Hepatocyte (in vitro differentiated cells): ENCODE results near the gene LRRC4. TPM values are rescaled to one million over a fixed set of nuclear protein-coding genes. Genes with fewer than 3 reads are reported as not detected.

Source experiments
- DNase-seq: peaks from one replicate; pipeline ENCODE4 v3.0.0-alpha.2; 2016; ENCODE audit warnings: low spot score
- H2AFZ ChIP-seq: fragments of 200-600 bp; sonication (generic); 2 replicates; pipeline ENCODE4 v1.6.0; 2016; ENCODE audit warnings: antibody characterized with exemption, mild to moderate bottlenecking
- H3K27ac ChIP-seq: fragments of 200-600 bp; sonication (generic); 2 replicates; pipeline ENCODE4 v1.5.1; 2016; ENCODE audit warnings: mild to moderate bottlenecking
- H3K27me3 ChIP-seq: fragments of 200-600 bp; sonication (generic); 2 replicates; pipeline ENCODE4 v1.6.1; 2016
- H3K36me3 ChIP-seq: fragments of 200-600 bp; sonication (generic); replicated peaks from 2 replicates; pipeline ENCODE4 v1.5.1; 2016; ENCODE audit warnings: low read depth; ENCODE audit not compliant: insufficient read depth
- H3K4me1 ChIP-seq: fragments of 200-600 bp; sonication (generic); 2 replicates; pipeline ENCODE4 v1.5.1; 2016; ENCODE audit warnings: mild to moderate bottlenecking, moderate library complexity; ENCODE audit not compliant: insufficient read depth
- H3K4me2 ChIP-seq: fragments of 200-600 bp; sonication (generic); 2 replicates; pipeline ENCODE4 v1.6.0; 2016
- H3K4me3 ChIP-seq: fragments of 200-600 bp; sonication (generic); 2 replicates; pipeline ENCODE4 v1.5.1; 2016; ENCODE audit warnings: mild to moderate bottlenecking
- H3K79me2 ChIP-seq: fragments of 200-600 bp; sonication (generic); 2 replicates; pipeline ENCODE4 v1.6.0; 2017; ENCODE audit warnings: mild to moderate bottlenecking
- H3K9me2 ChIP-seq: fragments of 200-600 bp; sonication (generic); replicated peaks from 2 replicates; pipeline ENCODE4 v1.6.0; 2017; ENCODE audit warnings: mild to moderate bottlenecking; ENCODE audit not compliant: insufficient read depth
- H3K9me3 ChIP-seq: fragments of 200-600 bp; sonication (generic); 2 replicates; pipeline ENCODE4 v1.5.1; 2016; ENCODE audit warnings: low read depth, mild to moderate bottlenecking
- H4K20me1 ChIP-seq: fragments of 200-600 bp; sonication (generic); 2 replicates; pipeline ENCODE4 v1.6.0; 2016; ENCODE audit warnings: mild to moderate bottlenecking; ENCODE audit not compliant: insufficient read depth, poor library complexity, severe bottlenecking
- EZH2 ChIP-seq: fragments of 200-600 bp; sonication (generic); IDR thresholded peaks from 2 replicates; pipeline ENCODE4 v1.6.1; 2016; ENCODE audit warnings: antibody characterized with exemption, mild to moderate bottlenecking, borderline replicate concordance
- EZH2phosphoT487 ChIP-seq: fragments of 200-600 bp; sonication (generic); IDR thresholded peaks from one replicate; pipeline ENCODE4 v1.6.1; 2018; ENCODE audit warnings: antibody characterized with exemption, mild to moderate bottlenecking, low read depth, moderate library complexity; ENCODE audit not compliant: unreplicated experiment, severe bottlenecking
- WGBS: methylation state at CpG from one replicate; pipeline ENCODE4 v1.1.6; 2016; ENCODE audit warnings: low lambda C conversion rate; ENCODE audit errors: missing lambda C conversion rate; 5-methylcytosine and 5-hydroxymethylcytosine counted together
- polyA plus RNA-seq: library from polyadenylated mRNA; unstranded; fragments of >200 nt; fragmentation: Nextera tagmentation; extraction: Ambion mirVana; gene quantifications from 2 replicates; pipeline ENCODE4 v1.2.1, GENCODE V29; 2016
- total RNA-seq: library from RNA; depleted of rRNA; stranded (reverse); fragments of >200 nt; gene quantifications from 2 replicates; pipeline ENCODE4 v1.2.3, GENCODE V29; 2014
- TF ChIP-seq, protein P1 (sequence below): fragments of 200-600 bp; sonication (generic); IDR thresholded peaks from 2 replicates; pipeline ENCODE4 v1.5.1; 2016; ENCODE audit warnings: antibody characterized with exemption, mild to moderate bottlenecking; ENCODE audit not compliant: poor library complexity

Gene LRRC4
- total and polyA plus RNA-seq, 2 experiments from 2014 or later: 3.9 to 15.1 TPM

DNA sequence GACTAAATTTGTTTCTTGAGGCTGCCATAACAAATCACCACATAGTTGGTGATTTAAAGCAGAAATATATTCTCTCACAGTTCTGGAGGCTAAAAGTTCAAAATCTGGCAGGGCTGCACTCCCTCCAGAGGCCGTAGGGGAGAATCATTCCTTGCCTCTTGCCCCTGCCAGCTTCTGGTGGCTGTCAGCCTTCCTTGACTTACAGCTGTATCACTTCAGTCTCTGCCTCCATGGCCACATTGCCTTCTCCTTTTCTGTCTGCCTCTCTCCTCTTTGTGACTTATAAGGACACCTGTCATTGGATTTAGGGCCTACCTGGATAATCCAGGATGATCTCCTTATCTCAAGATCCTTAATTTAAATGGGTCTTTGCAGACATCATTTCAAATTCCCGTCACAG is 5.8 kb upstream of the LRRC4 start:
- WGBS: 93% methylated on average over 2 of the region's 2 CpGs
- TF ChIP-seq, protein P1, sequence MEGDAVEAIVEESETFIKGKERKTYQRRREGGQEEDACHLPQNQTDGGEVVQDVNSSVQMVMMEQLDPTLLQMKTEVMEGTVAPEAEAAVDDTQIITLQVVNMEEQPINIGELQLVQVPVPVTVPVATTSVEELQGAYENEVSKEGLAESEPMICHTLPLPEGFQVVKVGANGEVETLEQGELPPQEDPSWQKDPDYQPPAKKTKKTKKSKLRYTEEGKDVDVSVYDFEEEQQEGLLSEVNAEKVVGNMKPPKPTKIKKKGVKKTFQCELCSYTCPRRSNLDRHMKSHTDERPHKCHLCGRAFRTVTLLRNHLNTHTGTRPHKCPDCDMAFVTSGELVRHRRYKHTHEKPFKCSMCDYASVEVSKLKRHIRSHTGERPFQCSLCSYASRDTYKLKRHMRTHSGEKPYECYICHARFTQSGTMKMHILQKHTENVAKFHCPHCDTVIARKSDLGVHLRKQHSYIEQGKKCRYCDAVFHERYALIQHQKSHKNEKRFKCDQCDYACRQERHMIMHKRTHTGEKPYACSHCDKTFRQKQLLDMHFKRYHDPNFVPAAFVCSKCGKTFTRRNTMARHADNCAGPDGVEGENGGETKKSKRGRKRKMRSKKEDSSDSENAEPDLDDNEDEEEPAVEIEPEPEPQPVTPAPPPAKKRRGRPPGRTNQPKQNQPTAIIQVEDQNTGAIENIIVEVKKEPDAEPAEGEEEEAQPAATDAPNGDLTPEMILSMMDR: no peak
- TF ChIP-seq EZH2 (no peak), EZH2phosphoT487 (no peak)

DNA sequence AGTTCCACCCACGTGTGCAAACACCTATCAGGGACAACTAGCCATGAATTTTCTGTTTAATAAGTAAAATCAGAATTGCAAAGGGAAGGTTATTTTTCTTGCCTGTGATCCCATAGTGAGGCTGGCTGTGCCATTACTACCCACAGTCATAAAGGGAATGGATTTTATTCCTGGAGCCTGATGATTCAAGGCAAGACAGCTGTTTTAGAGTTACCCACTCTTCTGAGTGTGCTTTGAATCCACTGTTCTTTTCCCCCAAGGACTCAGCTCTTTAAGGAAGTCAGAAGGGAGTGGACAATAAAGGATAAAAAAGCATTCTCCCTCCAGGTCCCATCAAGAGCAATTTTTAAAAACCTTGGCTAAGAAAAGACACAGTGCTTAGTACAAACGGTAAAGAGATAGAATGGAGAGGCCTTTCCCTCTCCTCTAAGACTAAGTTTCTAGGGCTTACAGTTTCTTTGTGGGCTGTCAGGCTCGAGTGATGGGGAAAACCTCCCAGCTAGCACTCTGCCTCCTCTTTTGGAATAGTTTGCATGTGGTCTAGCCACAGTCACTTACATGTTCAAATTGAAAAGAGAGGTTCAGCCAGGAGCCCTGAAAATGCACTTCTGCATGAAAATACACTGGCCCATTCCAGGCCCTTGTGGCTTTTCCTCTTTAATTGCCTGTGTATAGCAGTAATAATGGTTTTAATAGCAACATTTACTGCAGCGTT is 5.1 kb upstream of the LRRC4 start:
- Histone ChIP-seq H3K36me3 (no peaks in the 10 kb centered on the region), H3K27me3 (peaks cover 3% of the 10 kb centered on the region), H3K9me3 (no peaks in the 10 kb centered on the region), H3K27ac (no peak overlapping the region), H3K9me2 (no peaks in the 10 kb centered on the region), H4K20me1 (peaks cover 32% of the 10 kb centered on the region), H3K4me2 (no peak overlapping the region), H3K4me3 (no peak overlapping the region), H3K79me2 (peaks cover 29% of the 10 kb centered on the region), H2AFZ (no peak overlapping the region), H3K4me1 (peaks cover 13% of the 10 kb centered on the region)
- WGBS: 88% methylated on average over 4 of the region's 4 CpGs
- no peak for DNase-seq
- TF ChIP-seq EZH2 (no peak), EZH2phosphoT487 (no peak)
- TF ChIP-seq, protein P1: no peak

More for the DNA sequence above, 5.8 kb upstream of the LRRC4 start:
- H3K27me3 ChIP-seq: peaks cover 3% of the 10 kb centered on the region
- no peak overlapping the region for H3K4me2 ChIP-seq
- H3K4me1 ChIP-seq: peaks cover 13% of the 10 kb centered on the region
- H3K79me2 ChIP-seq: peaks cover 29% of the 10 kb centered on the region
- H3K9me2 ChIP-seq: no peaks in the 10 kb centered on the region
- no peaks in the 10 kb centered on the region for H3K9me3 ChIP-seq
- no peak overlapping the region for H3K27ac ChIP-seq
- H4K20me1 ChIP-seq: peaks cover 33% of the 10 kb centered on the region
- DNase-seq: no peak
- H2AFZ ChIP-seq: no peak overlapping the region
- H3K36me3 ChIP-seq: no peaks in the 10 kb centered on the region
- no peak overlapping the region for H3K4me3 ChIP-seq

DNA sequence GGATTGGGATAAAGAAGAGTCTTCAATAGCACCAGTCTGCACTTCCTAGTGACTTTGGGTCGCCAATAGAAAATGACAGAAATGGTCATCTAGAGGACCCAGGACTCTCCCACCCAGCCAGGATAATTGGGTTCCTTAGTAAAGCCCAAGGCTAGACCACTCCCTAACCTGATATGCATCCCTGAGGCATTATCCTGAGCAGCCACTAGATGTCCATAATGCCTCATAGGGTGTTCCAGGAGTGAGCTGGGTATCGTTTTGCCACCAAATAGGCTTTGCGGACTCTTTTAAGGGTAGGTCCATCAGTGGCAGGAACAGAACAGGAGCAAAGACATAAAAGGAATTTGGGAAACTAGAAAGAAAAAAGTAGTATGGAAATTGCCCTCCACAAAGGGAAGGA is 4.5 kb upstream of the LRRC4 start:
- Histone ChIP-seq H4K20me1 (peaks cover 33% of the 10 kb centered on the region), H3K36me3 (no peaks in the 10 kb centered on the region), H3K4me2 (no peak overlapping the region), H3K4me3 (no peak overlapping the region), H3K9me3 (no peaks in the 10 kb centered on the region), H3K79me2 (peaks cover 25% of the 10 kb centered on the region), H2AFZ (no peak overlapping the region), H3K4me1 (peaks cover 13% of the 10 kb centered on the region), H3K9me2 (no peaks in the 10 kb centered on the region), H3K27me3 (peaks cover 3% of the 10 kb centered on the region), H3K27ac (no peak overlapping the region)
- DNase-seq: no peak
- TF ChIP-seq, protein P1: peak; percentile 41
- TF ChIP-seq EZH2phosphoT487: no peak
- no peak for TF ChIP-seq EZH2
- 72% methylated on average over 3 of the region's 3 CpGs for WGBS
